Esophagus muscularis mucosa (tissue), 4 donors: ENCODE measurements around the gene NBEA.

Experiments
- EP300 ChIP-seq: sonication (generic); formaldehyde crosslinking; IDR thresholded peaks from one replicate; pipeline ENCODE4 v1.6.1; 2017; ENCODE audit warnings: antibody characterized with exemption
- POLR2A ChIP-seq: fragments of 450-650 bp; IDR thresholded peaks from one replicate; pipeline ENCODE4 v1.6.1; 2017; ENCODE audit warnings: antibody characterized with exemption, moderate library complexity, mild to moderate bottlenecking, low read depth
- TF ChIP-seq, protein P1 (sequence below), 3 experiments: fragments of 200-600 bp in 2 of 3; fragments of 450-650 bp in 1 of 3; sonication (generic) in 2 of 3; IDR thresholded peaks; one replicate each; pipeline ENCODE4 v1.5.1; 2017 to 2019; ENCODE audit warnings: antibody characterized with exemption in 3 of 3, mild to moderate bottlenecking in 2 of 3, moderate library complexity in 1 of 3

DNA sequence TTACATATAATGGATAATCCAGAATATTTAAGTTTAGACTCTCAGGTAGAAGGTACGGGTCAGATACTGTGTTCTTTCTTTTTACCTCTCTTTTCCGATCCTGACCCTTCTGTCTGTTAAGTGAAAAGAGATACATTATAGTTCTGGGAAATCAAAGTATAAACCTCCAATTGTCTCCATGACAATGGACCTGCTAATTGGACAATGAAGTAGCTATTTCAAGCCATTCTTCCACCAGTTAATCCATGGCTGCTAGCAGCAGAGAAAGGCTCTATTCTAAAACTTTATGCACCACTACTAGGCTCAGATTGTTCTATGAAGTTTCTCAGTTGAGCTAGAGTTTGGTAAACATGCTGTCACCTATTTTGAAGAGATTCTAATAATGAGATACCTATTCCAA lies 8.3 kb upstream of the NBEA start:
- TF ChIP-seq, protein P1, sequence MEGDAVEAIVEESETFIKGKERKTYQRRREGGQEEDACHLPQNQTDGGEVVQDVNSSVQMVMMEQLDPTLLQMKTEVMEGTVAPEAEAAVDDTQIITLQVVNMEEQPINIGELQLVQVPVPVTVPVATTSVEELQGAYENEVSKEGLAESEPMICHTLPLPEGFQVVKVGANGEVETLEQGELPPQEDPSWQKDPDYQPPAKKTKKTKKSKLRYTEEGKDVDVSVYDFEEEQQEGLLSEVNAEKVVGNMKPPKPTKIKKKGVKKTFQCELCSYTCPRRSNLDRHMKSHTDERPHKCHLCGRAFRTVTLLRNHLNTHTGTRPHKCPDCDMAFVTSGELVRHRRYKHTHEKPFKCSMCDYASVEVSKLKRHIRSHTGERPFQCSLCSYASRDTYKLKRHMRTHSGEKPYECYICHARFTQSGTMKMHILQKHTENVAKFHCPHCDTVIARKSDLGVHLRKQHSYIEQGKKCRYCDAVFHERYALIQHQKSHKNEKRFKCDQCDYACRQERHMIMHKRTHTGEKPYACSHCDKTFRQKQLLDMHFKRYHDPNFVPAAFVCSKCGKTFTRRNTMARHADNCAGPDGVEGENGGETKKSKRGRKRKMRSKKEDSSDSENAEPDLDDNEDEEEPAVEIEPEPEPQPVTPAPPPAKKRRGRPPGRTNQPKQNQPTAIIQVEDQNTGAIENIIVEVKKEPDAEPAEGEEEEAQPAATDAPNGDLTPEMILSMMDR (IDR thresholded peaks at IDR 0.05) = no peak
- TF ChIP-seq EP300 = no peak
- TF ChIP-seq POLR2A = no peak
